ENCODE results near the gene ERICH3.

GRCh38 chr1:74623716-74624115 is 49.9 kb downstream of the ERICH3 start:
- no peak for TF ChIP-seq CTCF (IDR thresholded peaks at IDR 0.05; ENCODE audit: low read depth, low read length)
- no peak for TF ChIP-seq MYC (IDR thresholded peaks at IDR 0.05; ENCODE audit: low read depth, low read length)
- TF ChIP-seq POLR2A (IDR thresholded peaks at IDR 0.05; ENCODE audit: extremely low read depth, insufficient read length): no peak
- TF ChIP-seq MAX (IDR thresholded peaks at IDR 0.05; ENCODE audit: low read depth, low read length): no peak
